ENCODE measurements around the gene GMPR2.

DNA sequence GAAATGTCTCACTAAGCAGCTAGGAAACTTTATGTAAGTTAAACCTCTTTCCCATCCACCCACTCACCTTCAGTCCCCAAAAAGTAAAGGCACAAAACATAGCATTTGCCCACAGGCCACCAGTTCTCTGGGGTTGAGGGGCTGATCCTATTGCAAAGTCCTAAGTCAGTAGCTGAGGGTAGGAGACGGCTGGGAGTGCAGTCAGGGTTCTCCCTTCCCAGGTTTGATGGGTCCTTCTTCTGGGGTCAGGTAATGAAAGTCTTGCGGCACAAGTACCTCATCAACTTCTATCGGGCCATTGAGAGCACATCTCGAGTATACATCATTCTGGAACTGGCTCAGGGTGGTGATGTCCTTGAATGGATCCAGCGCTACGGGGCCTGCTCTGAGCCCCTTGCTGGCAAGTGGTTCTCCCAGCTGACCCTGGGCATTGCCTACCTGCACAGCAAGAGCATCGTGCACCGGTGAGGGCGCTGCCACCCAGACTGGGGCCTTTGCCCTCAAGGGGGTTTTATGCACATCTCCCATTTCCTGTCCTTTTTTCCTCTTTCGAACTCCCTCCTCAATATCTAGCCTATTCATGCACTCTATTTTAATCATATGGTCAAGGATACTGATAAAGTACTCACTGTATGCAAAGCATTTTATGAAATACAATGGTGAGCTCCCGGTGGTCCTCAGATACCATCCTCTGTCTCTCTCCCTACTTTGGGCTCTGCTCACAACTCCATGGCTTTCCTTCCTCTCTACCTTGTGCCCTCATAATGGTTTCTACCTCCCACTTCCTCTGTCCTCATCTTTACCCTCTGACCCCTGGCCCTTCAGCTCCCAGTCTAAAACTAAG, 26.2 kb upstream of the GMPR2 start:
- no peak for TF ChIP-seq CTCF (conservative IDR thresholded peaks at IDR 0.05; ENCODE audit: low read depth, low read length)
- TF ChIP-seq EZH2 (IDR thresholded peaks at IDR 0.05; ENCODE audit: borderline replicate concordance, low read depth, low read length, poor library complexity, severe bottlenecking), result no peak
